ENCODE data around the gene LUC7L3.
A peak's percentile ranks its signal among the peaks of the same experiment; 100 is the strongest.

LUC7L3 gene

GRCh38 chr17:50763716-50764475 is 44.5 kb downstream of the LUC7L3 start:
- peak; percentile 16 for DNase-seq

- DNase-seq, result no peak
These were observed 45.3 kb downstream of the LUC7L3 start for GRCh38 chr17:50764734-50765149.

GRCh38 chr17:50765454-50766221 is 46.2 kb downstream of the LUC7L3 start:
- peak; percentile 17 for DNase-seq

DNA sequence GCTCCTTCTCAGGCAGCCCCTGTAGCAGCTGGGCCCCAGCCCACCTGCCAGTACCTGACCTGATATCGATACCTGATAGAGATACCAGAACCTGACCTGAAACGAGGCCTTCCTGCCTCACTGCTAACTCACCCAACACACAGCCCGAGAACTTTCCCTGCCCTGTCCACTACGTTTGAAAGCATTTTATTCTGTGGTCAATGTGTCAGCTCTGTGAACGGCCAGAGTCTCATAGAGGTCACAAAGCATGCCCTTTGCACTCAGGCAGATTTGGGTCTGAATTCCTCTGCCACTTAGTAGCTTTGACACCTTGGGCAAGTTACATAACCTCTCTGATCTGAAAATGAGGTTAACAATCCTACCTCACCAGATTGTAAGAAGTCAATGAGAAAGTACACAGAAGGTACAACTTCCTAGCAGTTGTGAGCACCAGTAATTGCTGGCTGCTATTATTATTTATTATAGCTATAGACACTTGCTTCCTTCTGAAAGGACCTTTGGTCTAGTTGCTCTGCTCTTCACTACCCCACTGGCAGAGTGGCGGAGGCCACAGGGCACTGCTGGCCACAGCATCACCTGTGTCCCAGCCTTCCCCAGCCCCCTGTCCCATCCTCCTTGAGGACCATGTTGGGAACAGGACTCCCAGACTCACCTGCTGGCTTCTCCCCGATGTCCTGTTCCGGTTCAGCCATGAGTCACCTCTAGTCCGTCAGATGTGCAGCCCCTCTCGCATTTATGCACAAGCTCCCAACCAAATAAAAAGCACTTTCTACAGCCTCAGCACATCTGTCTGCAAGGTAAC is 47.0 kb downstream of the LUC7L3 start:
- peak; percentile 13 for DNase-seq

- DNase-seq, result peak; percentile 11
These were observed 47.6 kb downstream of the LUC7L3 start for GRCh38 chr17:50767030-50767429.

DNA sequence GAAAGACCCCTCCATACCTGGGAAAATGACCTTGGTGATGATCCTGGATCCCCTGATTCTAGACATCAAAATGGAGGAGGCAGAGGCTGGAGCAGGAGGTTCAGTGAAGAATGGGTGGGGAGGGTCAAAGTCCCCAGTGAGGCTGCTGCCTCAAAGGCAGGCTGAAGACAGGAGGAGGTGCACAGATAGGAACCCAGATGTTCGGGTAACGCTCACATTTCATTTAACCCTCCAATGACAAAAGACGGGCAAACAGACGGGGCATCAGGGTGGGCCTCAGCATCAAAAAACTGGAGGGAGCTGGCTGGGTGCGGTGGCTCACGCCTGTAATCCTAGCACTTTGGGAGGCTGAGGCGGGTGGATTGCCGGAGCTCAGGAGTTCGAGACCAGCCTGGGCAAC is 48.0 kb downstream of the LUC7L3 start, which contains the start of gene ANKRD40CL:
TSS of gene ANKRD40CL (minus strand) at position 73 of the 400 bp plus-strand sequence. CDS start 605 bp downstream, outside the sequence.
- no peak for DNase-seq

DNA sequence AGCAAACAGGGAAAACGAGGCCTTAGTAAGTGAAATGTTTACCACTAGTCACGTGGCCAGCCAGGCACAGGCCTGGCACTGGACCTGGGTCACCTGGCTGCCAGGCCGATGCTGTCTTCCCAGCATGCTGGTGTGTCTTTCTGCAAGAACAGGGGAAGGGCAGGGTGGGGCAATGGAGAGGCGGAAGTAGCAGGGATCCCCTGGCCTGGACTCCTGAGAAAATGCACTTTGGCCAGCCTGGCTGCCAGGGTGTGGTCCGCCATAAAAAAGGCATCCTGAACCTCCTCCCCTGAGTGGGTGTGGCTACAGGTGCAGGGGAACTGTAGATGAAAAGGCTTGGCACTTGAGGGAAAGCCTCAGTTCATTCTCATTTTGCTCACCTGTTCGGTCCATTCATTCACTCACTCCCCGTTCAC is 49.0 kb downstream of the LUC7L3 start:
- peak; percentile 17 for DNase-seq

GRCh38 chr17:50769884-50770283 is 50.5 kb downstream of the LUC7L3 start:
- peak; percentile 16 for DNase-seq

- DNase-seq, result no peak
These were observed 50.9 kb downstream of the LUC7L3 start for GRCh38 chr17:50770346-50770745.

- no peak for DNase-seq
These were observed 52.8 kb downstream of the LUC7L3 start for GRCh38 chr17:50771991-50772785.

GRCh38 chr17:50774225-50774803 is 54.9 kb downstream of the LUC7L3 start:
- no peak for DNase-seq

GRCh38 chr17:50775926-50776325 is 56.5 kb downstream of the LUC7L3 start:
- DNase-seq, result no peak

DNA sequence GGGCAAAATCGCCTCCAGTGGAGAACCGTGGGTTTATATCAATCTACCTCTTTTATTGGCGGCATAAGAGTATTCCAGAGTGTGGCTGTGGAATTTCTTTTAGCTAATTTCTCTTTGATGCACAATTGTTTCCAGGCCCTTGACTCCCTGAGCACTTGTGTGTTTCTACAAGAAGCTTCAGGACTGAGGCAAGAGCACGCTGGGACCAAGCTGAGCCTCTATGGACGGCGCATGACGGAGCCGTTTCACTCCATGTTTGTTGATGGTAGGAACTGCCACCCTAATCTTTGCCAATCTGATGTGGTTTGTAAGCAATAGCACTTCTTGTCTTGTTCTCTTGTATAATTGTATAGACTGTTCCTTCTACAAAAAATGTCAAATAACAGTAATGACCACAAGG is 59.1 kb downstream of the LUC7L3 start:
- DNase-seq, result no peak

- no peak for DNase-seq
These were observed 59.6 kb downstream of the LUC7L3 start for GRCh38 chr17:50778988-50779387.

- DNase-seq, result peak; percentile 57
These were observed 60.4 kb downstream of the LUC7L3 start for GRCh38 chr17:50779747-50780353.

- DNase-seq, result no peak
These were observed 61.8 kb downstream of the LUC7L3 start for GRCh38 chr17:50781167-50781566.

- DNase-seq, result peak; percentile 91
These were observed 63.8 kb downstream of the LUC7L3 start for GRCh38 chr17:50783193-50783660.

DNA sequence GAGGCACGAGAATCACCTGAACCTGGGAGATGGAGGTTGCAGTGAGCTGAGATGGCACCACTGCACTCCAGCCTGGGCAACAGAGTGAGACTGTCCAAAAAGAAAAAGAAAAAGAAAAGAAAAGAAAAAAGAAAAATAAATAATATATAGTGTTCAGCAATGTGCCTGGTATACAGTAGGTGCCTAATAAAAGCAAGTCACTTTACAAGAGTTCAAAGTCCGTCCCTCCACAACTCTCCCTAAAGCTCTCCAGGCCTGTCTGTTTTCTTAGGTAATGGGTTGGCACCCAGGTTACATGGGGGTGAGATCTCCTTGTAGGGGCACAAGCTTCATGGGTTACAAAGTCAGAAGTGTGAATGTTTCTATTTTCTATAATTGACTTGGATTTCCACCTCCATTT is 64.5 kb downstream of the LUC7L3 start:
- no peak for DNase-seq

GRCh38 chr17:50785126-50785525 is 65.7 kb downstream of the LUC7L3 start:
- no peak for DNase-seq

DNA sequence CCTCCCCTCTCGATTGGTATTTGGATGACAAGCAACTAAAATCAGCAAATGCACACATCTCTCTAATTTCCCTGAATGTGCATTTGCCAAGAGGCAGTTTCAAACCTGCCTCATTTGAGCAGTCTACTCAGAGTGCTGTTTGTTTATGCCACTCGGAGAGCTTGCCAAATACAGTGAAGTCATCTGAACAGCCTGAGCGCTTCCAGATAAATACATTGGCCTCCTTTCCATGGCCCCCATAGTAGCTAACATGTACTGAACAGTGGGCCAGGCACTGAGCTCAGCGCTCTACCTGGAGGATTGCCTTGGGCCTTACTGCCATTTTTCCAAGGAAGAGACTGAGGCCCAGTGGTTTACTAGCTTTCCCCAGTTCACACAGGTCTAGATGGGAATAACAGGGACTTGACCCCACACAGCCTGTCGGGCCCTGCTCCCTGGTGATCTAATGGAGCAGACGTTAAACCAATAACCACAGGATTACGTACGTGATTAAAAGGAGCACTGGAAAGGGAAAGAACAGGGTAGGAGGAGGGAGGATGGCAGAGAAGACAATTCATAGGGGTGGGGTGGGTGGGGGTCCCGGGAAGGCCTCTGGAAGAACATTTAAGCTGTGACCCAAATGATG is 66.7 kb downstream of the LUC7L3 start:
- no peak for DNase-seq

DNA sequence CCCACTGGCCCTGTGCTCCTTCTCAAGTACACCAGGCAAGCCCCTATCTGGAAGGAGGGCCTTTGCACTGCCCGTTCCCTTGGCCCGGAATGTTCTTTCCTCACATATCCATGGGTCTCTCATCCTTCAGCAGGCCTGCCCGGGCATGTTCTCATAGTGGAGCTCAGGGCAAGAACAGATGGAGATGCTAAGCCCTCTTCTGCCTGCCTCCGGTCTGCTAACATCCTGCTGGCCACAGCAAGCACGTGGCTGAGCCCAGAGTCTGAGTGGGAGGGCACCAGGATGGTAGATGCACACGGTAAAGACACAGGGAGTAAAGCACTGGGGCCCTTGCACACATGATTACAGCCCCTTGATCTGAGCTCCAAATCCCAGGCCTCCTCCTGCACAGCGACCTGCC is 67.7 kb downstream of the LUC7L3 start:
- no peak for DNase-seq
